GM13977 (cell line): ENCODE measurements around the gene NTM.

Source experiments
- DNase-seq: peaks from one replicate; pipeline ENCODE4 v3.0.0; 2012; ENCODE audit warnings: low spot score
- CTCF ChIP-seq: IDR thresholded peaks from 2 replicates; pipeline ENCODE4 v1.5.1; 2012; ENCODE audit warnings: mild to moderate bottlenecking, control low read depth; ENCODE audit not compliant: insufficient read depth; ENCODE audit errors: extremely low read depth, missing control alignments
- in situ Hi-C: fragments of 300-500 bp; cut with MboI; formaldehyde crosslinking; loops from one replicate; pipeline ENCODE4 v1.12.0; 2022; ENCODE audit warnings: low sequenced_read_pairs, low pct_unique_long_range_greater_than_20kb, mixed read lengths, inconsistent platforms; ENCODE audit not compliant: unreplicated experiment

NTM gene

GRCh38 chr11:131802440-131803115, 432.2 kb downstream of the NTM start:
- no peak for DNase-seq
- in situ Hi-C loops, result no loop called here
- no peak for TF ChIP-seq CTCF

GRCh38 chr11:131807876-131808275, 437.5 kb downstream of the NTM start:
- in situ Hi-C loops, result no loop called here
- TF ChIP-seq CTCF, result no peak
- no peak for DNase-seq

GRCh38 chr11:131808470-131808869, 438.1 kb downstream of the NTM start:
- no peak for DNase-seq
- TF ChIP-seq CTCF, result no peak
- in situ Hi-C loops, result no loop called here

- TF ChIP-seq CTCF, result no peak
- in situ Hi-C loops, result no loop called here
- DNase-seq, result no peak
Observed at GRCh38 chr11:131809203-131809918, 438.9 kb downstream of the NTM start.

- DNase-seq, result no peak
- no peak for TF ChIP-seq CTCF
- in situ Hi-C loops, result no loop called here
Observed at GRCh38 chr11:131810541-131810940, 440.1 kb downstream of the NTM start.

- no peak for TF ChIP-seq CTCF
- DNase-seq, result no peak
- in situ Hi-C loops, result no loop called here
Observed at GRCh38 chr11:131811383-131811782, 441.0 kb downstream of the NTM start.
